Stomach (tissue), 19 donors: Measurements from ENCODE around the gene SCAMP5. TPM values are rescaled to one million over a fixed set of nuclear protein-coding genes. Genes with fewer than 3 reads are reported as not detected.
A peak's percentile ranks its signal among the peaks of the same experiment; 100 is the strongest.

Source experiments
- DNase-seq, 2 donors: peaks; one replicate each; pipeline versions ENCODE4 v3.0.0 to v3.0.0-alpha.2; 2013 to 2019
- H3K27ac ChIP-seq, 5 donors: fragments of 200-600 bp in 4 of 5; sonication (generic) in 4 of 5; one replicate each; pipeline ENCODE4 v1.5.1; 2013 to 2019; ENCODE audit warnings: mild to moderate bottlenecking in 1 of 5, moderate library complexity in 1 of 5
- H3K27me3 ChIP-seq, 3 donors: fragments of 200-600 bp; sonication (generic); one replicate each; pipeline ENCODE4 v1.5.1; 2017 to 2019; ENCODE audit warnings: mixed run types in 1 of 3
- H3K36me3 ChIP-seq, 4 donors: fragments of 200-600 bp; sonication (generic); 1 replicate in 3 of 4; 2 replicates in 1 of 4; pipeline ENCODE4 v1.5.1; 2016 to 2019
- H3K4me1 ChIP-seq, 4 donors: fragments of 200-600 bp; sonication (generic); one replicate each; pipeline ENCODE4 v1.5.1; 2016 to 2019
- H3K4me3 ChIP-seq, 4 donors: fragments of 200-600 bp; sonication (generic) in 3 of 4; one replicate each; pipeline ENCODE4 v1.5.1; 2016 to 2019; ENCODE audit warnings: mild to moderate bottlenecking in 1 of 4
- H3K9me3 ChIP-seq, 4 donors: fragments of 200-600 bp; sonication (generic); one replicate each; pipeline ENCODE4 v1.5.1; 2016 to 2019
- EP300 ChIP-seq: sonication (generic); formaldehyde crosslinking; IDR thresholded peaks from one replicate; pipeline ENCODE4 v1.6.1; 2017; ENCODE audit warnings: antibody characterized with exemption
- POLR2A ChIP-seq, 4 donors: fragments of 450-650 bp; IDR thresholded peaks; one replicate each; pipeline ENCODE4 v1.6.1; 2016; ENCODE audit warnings: antibody characterized with exemption in 4 of 4, control low read depth in 2 of 4, mild to moderate bottlenecking in 1 of 4, moderate library complexity in 1 of 4
- POLR2AphosphoS5 ChIP-seq, 3 donors: sonication (generic); formaldehyde crosslinking; IDR thresholded peaks; one replicate each; pipeline ENCODE4 v1.6.1; 2016; ENCODE audit warnings: antibody characterized with exemption in 3 of 3
- WGBS, 5 donors: extraction: QIAGEN DNeasy Blood & Tissue Kit in 3 of 5; methylation state at CpG; one replicate each; pipeline versions ENCODE4 v1.1.5 to v1.1.7; 2013 to 2018; 5-methylcytosine and 5-hydroxymethylcytosine counted together
- intact Hi-C: fragments of 100-400 bp; cut with DNase I; formaldehyde crosslinking; loops from one replicate; pipeline ENCODE4 v1.15.1; 2023; ENCODE audit warnings: low total_unique reads
- long read RNA-seq, 10 donors: transcript quantifications; one replicate each; lab custom pipeline, GENCODE V29; 2026
- polyA plus RNA-seq, 3 donors: library from polyadenylated mRNA; stranded (reverse); fragments of 200-250 nt; gene quantifications; one replicate each; pipeline ENCODE4 v1.2.3, GENCODE V29; 2013
- total RNA-seq, 5 donors: library from RNA; depleted of rRNA; stranded (reverse); fragments of >200 nt; gene quantifications; one replicate each; pipeline versions ENCODE4 v1.1.0 to v1.2.3, GENCODE V29; 2014 to 2016
- TF ChIP-seq, protein P1 (sequence below), 7 experiments: fragments of 450-650 bp in 4 of 7; fragments of 200-600 bp in 3 of 7; sonication (generic) in 3 of 7; IDR thresholded peaks; one replicate each; pipeline ENCODE4 v1.5.1; 2016 to 2019; ENCODE audit warnings: antibody characterized with exemption in 7 of 7, control low read depth in 2 of 7, mild to moderate bottlenecking in 1 of 7
- donor health status: healthy with polysubstance abuse.
- donor health status: Bipolar disorder and iron deficiency.
- donor health status: healthy.

Gene SCAMP5, protein sequence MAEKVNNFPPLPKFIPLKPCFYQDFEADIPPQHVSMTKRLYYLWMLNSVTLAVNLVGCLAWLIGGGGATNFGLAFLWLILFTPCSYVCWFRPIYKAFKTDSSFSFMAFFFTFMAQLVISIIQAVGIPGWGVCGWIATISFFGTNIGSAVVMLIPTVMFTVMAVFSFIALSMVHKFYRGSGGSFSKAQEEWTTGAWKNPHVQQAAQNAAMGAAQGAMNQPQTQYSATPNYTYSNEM
- total RNA-seq, result 10 to 100 TPM in 3 of 5 donors, 1 to 10 TPM in 2; 1.8 to 70.1 (median 13.4) TPM
- 10 to 100 TPM in 2 of 3 donors, 1 to 10 TPM in 1; 8.8 to 12.7 (median 12.4) TPM for polyA plus RNA-seq
- long read RNA-seq, donor 1, result 0 reads
- long read RNA-seq, donor 2, partial matches to known transcripts, result 0 of 3 reads
- long read RNA-seq, donor 2, other reads (novel, unspliced or antisense), result 0 of 3 reads
- long read RNA-seq, donor 3, partial matches to known transcripts, result 0 of 5 reads
- long read RNA-seq, donor 3, other reads (novel, unspliced or antisense), result 0 of 5 reads
- long read RNA-seq, donor 4, result 0 reads
- long read RNA-seq, donor 5, partial matches to known transcripts, result 0 of 1 reads
- long read RNA-seq, donor 5, other reads (novel, unspliced or antisense), result 0 of 1 reads
- long read RNA-seq, donor 6, transcript SCAMP5-202 (7 exons, 3,411 nt), result major isoform, 6 of 41 reads
- long read RNA-seq, donor 6, transcript SCAMP5-205 (6 exons, 1,206 nt), result minor isoform, 5 of 41 reads
- long read RNA-seq, donor 6, partial matches to known transcripts, result 28 of 41 reads
- long read RNA-seq, donor 6, other reads (novel, unspliced or antisense), result 0 of 41 reads
- long read RNA-seq, donor 7, partial matches to known transcripts, result 0 of 4 reads
- long read RNA-seq, donor 7, other reads (novel, unspliced or antisense), result 0 of 4 reads
- long read RNA-seq, donor 8, partial matches to known transcripts, result 0 of 2 reads
- long read RNA-seq, donor 8, other reads (novel, unspliced or antisense), result 0 of 2 reads
- long read RNA-seq, donor 9, partial matches to known transcripts, result 0 of 1 reads
- long read RNA-seq, donor 9, other reads (novel, unspliced or antisense), result 0 of 1 reads
- long read RNA-seq, donor 10, partial matches to known transcripts, result 0 of 3 reads
- long read RNA-seq, donor 10, other reads (novel, unspliced or antisense), result 0 of 3 reads

DNA sequence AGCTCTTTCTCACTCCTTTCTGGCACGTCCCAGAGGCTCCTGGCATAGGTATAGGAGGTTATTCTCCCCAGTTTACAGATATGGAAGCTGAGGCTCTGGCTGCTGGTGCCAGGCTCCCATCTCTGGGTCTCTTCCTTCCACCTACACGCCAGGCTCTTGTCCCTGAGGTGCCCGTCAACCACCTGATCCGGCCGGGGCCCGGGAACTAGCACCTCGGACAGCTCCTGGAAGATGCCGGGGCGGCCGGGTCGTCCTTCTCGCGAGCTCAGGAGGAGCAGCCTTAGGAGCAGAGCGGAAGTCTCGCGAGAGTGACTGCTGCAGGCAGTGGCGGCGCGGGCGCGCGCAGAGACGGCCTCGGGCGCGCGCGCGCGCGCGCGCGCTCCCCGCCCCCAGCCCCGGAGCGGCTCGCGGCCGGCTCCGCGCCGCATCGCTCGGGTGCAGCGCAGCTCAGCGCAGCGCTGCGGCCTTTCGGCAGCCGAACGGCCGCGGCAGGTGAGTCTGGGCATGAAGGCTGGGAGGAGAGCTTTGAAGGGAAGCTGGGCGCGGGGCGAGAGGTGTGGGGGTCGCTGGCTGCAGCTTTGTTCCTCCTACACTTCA is at the start of gene SCAMP5:
TSS of gene SCAMP5 (plus strand) at position 382 of the 597 bp plus-strand sequence. CDS start 16,277 bp downstream, outside the sequence.
- TF ChIP-seq EP300 (no peak), POLR2AphosphoS5 (IDR thresholded peaks at IDR 0.05) (peak in 1 of 3 donors; percentile 58)
- intact Hi-C loops, result no loop called here
- DNase-seq, result peak; percentile 97 to 98
- Histone ChIP-seq H3K9me3 (no peaks in the 10 kb centered on the region), H3K36me3 (no peaks in the 10 kb centered on the region), H3K4me1 (peaks cover 15 to 40% (median 30%) of the 10 kb centered on the region in 4 donors), H3K27me3 (peaks cover 0 to 36% (median 0%) of the 10 kb centered on the region in 3 donors), H3K27ac (peak within 1 kb of the TSS; percentile 61 to 68 (median 68)), H3K4me3 (peak within 1 kb of the TSS; percentile 63 to 85 (median 76))
- 1 to 4% (median 1%) methylated on average over 8 to 58 of the region's 58 CpGs for WGBS, 5 donors

DNA sequence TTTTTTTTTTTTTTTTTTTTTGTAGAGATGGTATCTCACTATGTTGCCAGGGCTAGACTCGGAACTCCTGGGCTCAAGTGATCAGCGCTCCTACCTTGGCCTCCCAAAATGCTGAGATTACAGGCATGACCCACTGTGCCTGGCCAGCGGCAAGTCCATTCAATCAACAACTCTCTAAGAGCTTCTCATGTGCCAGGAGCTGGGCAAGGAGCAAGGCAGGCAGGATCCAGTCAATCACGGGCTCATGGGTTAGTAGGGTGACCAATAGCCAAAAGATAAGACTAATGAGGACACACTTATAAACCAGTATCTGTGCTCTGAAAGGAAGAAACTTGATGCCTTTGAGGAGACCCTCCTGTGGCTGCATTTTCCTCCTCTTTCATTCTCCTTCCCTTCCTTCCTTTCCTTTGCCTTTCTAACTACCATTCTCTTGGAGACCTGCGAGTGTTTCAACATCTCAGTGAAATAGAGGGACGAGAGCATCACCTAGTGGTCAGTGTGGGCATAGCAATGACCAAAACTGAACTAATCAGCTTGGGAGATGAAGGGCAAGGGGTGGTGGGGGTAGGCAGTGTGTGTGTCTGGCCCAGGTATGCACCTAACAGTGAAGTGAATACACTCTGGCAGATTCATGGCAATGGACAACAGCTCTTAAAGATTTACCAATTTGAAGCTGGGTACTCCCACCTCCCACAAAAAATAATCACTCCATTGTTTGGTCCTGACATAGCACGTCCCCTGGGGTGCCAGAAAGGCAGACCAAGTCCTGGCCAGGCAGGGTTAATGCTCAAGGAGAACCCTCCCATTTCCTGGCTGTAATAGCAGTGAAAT is 45.1 kb upstream of the SCAMP5 start:
- Histone ChIP-seq H3K27me3 (peaks cover 0 to 9% (median 0%) of the 10 kb centered on the region in 3 donors), H3K9me3 (no peaks in the 10 kb centered on the region), H3K27ac (no peak overlapping the region), H3K4me1 (peaks cover 10 to 25% (median 17%) of the 10 kb centered on the region in 4 donors), H3K36me3 (no peaks in the 10 kb centered on the region), H3K4me3 (no peak overlapping the region)
- 30 to 45% (median 37%) methylated on average over 7 of the region's 7 CpGs for WGBS, 5 donors
- DNase-seq, result peak; percentile 85 to 91
- TF ChIP-seq POLR2A (IDR thresholded peaks at IDR 0.05) (no peak), POLR2AphosphoS5 (IDR thresholded peaks at IDR 0.05) (peak in 2 of 3 donors; percentile 9 to 81)
- TF ChIP-seq, protein P1, sequence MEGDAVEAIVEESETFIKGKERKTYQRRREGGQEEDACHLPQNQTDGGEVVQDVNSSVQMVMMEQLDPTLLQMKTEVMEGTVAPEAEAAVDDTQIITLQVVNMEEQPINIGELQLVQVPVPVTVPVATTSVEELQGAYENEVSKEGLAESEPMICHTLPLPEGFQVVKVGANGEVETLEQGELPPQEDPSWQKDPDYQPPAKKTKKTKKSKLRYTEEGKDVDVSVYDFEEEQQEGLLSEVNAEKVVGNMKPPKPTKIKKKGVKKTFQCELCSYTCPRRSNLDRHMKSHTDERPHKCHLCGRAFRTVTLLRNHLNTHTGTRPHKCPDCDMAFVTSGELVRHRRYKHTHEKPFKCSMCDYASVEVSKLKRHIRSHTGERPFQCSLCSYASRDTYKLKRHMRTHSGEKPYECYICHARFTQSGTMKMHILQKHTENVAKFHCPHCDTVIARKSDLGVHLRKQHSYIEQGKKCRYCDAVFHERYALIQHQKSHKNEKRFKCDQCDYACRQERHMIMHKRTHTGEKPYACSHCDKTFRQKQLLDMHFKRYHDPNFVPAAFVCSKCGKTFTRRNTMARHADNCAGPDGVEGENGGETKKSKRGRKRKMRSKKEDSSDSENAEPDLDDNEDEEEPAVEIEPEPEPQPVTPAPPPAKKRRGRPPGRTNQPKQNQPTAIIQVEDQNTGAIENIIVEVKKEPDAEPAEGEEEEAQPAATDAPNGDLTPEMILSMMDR (IDR thresholded peaks at IDR 0.05), result peak in 6 of 7 experiments; percentile 64 to 100 (median 96)
- intact Hi-C loops, result loop anchor here (5.0 kb wide), 1 partner anchor 178 kb away; no protein-coding TSS in a partner anchor

DNA sequence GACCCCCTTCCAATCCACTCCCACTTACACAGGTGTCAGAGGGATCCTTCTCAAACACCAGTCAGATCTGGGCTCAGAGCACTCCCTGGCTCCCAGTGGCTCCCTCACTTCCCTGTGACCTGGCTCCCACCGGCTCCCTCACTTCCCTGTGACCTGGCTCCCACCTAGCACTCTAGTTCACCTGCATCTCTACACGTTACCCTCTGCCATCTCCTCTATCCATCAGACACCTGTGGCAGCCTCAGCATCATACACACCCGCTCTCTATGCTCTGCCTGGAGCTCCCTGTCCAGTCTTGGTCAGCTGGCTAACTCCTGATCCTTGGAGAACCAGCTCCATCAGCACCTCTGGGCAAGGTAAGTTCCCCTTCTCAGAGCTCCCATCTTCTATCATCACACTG is 44.4 kb upstream of the SCAMP5 start:
- H3K27me3 ChIP-seq, result peaks cover 0 to 13% (median 0%) of the 10 kb centered on the region in 3 donors
- H3K36me3 ChIP-seq, result no peaks in the 10 kb centered on the region
- intact Hi-C loops, result loop anchor here (5.0 kb wide), 1 partner anchor 179 kb away; no protein-coding TSS in a partner anchor
- no peak overlapping the region for H3K4me3 ChIP-seq
- TF ChIP-seq POLR2AphosphoS5 (IDR thresholded peaks at IDR 0.05) (no peak), EP300 (no peak), POLR2A (IDR thresholded peaks at IDR 0.05) (no peak)
- TF ChIP-seq, protein P1 (IDR thresholded peaks at IDR 0.05), result no peak
- DNase-seq, result no peak
- no peak overlapping the region for H3K27ac ChIP-seq
- H3K9me3 ChIP-seq, result no peaks in the 10 kb centered on the region
- WGBS, 5 donors, result 47 to 66% (median 63%) methylated on average over 3 of the region's 3 CpGs
- peaks cover 17 to 33% (median 24%) of the 10 kb centered on the region in 4 donors for H3K4me1 ChIP-seq

DNA sequence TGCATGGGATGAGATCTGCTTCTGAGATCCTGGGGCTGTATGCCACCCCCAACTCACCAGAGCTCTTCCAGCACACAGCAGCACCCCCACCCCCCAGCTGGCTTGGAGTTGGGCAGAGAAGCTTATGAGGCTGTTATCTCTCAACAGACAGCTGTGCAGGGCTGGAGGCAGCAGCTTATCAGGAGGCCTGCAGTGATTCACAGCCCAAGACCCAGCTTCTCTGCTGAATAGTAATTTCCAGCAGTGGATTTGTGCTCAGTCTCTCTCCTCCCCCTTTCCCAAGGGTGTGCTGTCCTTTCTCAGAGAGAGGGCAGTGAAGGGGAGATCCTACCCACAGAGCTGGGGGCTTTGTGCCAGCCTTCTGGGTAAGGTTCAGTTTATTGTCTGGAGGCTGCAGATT is 40.8 kb upstream of the SCAMP5 start:
- no peaks in the 10 kb centered on the region for H3K36me3 ChIP-seq
- TF ChIP-seq POLR2A (IDR thresholded peaks at IDR 0.05), result no peak
- TF ChIP-seq EP300, result no peak
- TF ChIP-seq, protein P1 (IDR thresholded peaks at IDR 0.05), result no peak
- TF ChIP-seq POLR2AphosphoS5 (IDR thresholded peaks at IDR 0.05), result no peak
- peaks cover 46 to 68% (median 59%) of the 10 kb centered on the region in 4 donors for H3K4me1 ChIP-seq
- H3K4me3 ChIP-seq, result peak overlapping the region in 3 of 4 donors; percentile 54 to 79 (median 56)
- peak overlapping the region in 1 of 5 donors; percentile 86 for H3K27ac ChIP-seq
- H3K9me3 ChIP-seq, result no peaks in the 10 kb centered on the region
- H3K27me3 ChIP-seq, result peaks cover 0 to 39% (median 0%) of the 10 kb centered on the region in 3 donors
- peak in 1 of 2 donors; percentile 63 for DNase-seq
- intact Hi-C loops, result loop anchor here (5.0 kb wide), 1 partner anchor 182 kb away; no protein-coding TSS in a partner anchor
